MM.1S (cell line): ENCODE results near the gene C1QTNF3.

Source experiments
- EZH2 ChIP-seq: fragments of 300-600 bp; sonication (generic); optimal IDR thresholded peaks from 2 replicates; pipeline ENCODE3; 2017; ENCODE audit warnings: low read depth, mild to moderate bottlenecking, antibody characterized with exemption, low read length, mixed read lengths
- TF ChIP-seq, protein P1 (sequence below): fragments of 300-600 bp; sonication (generic); IDR thresholded peaks from 2 replicates; pipeline ENCODE4 v1.5.1; 2016; ENCODE audit warnings: antibody characterized with exemption, low read length, mixed read lengths

- no peak for TF ChIP-seq EZH2
- TF ChIP-seq, protein P1, sequence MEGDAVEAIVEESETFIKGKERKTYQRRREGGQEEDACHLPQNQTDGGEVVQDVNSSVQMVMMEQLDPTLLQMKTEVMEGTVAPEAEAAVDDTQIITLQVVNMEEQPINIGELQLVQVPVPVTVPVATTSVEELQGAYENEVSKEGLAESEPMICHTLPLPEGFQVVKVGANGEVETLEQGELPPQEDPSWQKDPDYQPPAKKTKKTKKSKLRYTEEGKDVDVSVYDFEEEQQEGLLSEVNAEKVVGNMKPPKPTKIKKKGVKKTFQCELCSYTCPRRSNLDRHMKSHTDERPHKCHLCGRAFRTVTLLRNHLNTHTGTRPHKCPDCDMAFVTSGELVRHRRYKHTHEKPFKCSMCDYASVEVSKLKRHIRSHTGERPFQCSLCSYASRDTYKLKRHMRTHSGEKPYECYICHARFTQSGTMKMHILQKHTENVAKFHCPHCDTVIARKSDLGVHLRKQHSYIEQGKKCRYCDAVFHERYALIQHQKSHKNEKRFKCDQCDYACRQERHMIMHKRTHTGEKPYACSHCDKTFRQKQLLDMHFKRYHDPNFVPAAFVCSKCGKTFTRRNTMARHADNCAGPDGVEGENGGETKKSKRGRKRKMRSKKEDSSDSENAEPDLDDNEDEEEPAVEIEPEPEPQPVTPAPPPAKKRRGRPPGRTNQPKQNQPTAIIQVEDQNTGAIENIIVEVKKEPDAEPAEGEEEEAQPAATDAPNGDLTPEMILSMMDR, result no peak
Observed at GRCh38 chr5:34038838-34039237, 4.2 kb downstream of the C1QTNF3 start.
